ENCODE data around the gene SNX21. TPM values are rescaled to one million over a fixed set of nuclear protein-coding genes. Genes with fewer than 3 reads are reported as not detected.

Gene SNX21
- total and polyA plus RNA-seq, 2 donors from 2014 or later, result 23.2 to 35.6 TPM

GRCh38 chr20:45834797-45835161 is 1.2 kb downstream of the SNX21 start:
- H3K27ac ChIP-seq (ENCODE audit: low read depth in 2 of 2, low read length in 2 of 2), result peak overlapping the region in 1 of 2 donors; percentile 95
- peak in 1 of 5 donors; percentile 67 for DNase-seq

DNA sequence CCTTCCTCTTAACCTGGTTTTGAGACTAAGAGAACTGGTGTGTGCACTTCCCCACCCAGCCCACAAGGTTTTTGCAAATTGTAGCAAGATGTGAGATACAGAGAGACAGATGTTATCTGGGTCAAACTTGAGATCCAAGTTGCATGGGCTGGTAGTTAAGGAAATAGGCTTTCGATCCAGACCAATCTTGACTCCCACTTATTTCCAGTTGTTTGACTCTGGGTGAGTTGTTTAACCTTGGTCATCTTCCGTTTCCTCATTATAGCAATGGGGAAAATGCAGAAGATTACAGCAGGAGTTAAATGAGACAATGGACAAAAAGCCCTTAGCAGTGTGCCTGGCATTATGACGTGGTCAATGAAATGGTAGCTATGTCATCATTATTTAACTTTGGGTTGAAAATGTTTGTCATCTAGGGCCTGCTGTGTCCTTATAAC is 1.7 kb downstream of the SNX21 start:
- Histone ChIP-seq H3K27ac (ENCODE audit: low read depth in 2 of 2, low read length in 2 of 2) (no peak overlapping the region), H3K4me1 (ENCODE audit: control insufficient read depth in 2 of 3, insufficient read depth in 2 of 3, low read depth in 1 of 3, low read length in 3 of 3) (peaks cover 4 to 16% (median 5%) of the 10 kb centered on the region in 3 donors), H3K27me3 (ENCODE audit: control insufficient read depth, insufficient read depth, low read length) (no peaks in the 10 kb centered on the region), H3K36me3 (ENCODE audit: control insufficient read depth in 2 of 3, insufficient read depth in 3 of 3, low read length in 3 of 3) (peaks cover 0 to 8% (median 0%) of the 10 kb centered on the region in 3 donors), H3K9me3 (ENCODE audit: control insufficient read depth in 2 of 3, insufficient read depth in 1 of 3, low read length in 3 of 3) (no peaks in the 10 kb centered on the region), H3K4me3 (ENCODE audit: low read length in 3 of 3) (peak overlapping the region in 2 of 3 donors; percentile 18 to 64), H3K9ac (ENCODE audit: low read length in 3 of 3) (peak overlapping the region in 1 of 3 donors; percentile 80)
- FAIRE-seq, result no peak
- TF ChIP-seq, protein P1, sequence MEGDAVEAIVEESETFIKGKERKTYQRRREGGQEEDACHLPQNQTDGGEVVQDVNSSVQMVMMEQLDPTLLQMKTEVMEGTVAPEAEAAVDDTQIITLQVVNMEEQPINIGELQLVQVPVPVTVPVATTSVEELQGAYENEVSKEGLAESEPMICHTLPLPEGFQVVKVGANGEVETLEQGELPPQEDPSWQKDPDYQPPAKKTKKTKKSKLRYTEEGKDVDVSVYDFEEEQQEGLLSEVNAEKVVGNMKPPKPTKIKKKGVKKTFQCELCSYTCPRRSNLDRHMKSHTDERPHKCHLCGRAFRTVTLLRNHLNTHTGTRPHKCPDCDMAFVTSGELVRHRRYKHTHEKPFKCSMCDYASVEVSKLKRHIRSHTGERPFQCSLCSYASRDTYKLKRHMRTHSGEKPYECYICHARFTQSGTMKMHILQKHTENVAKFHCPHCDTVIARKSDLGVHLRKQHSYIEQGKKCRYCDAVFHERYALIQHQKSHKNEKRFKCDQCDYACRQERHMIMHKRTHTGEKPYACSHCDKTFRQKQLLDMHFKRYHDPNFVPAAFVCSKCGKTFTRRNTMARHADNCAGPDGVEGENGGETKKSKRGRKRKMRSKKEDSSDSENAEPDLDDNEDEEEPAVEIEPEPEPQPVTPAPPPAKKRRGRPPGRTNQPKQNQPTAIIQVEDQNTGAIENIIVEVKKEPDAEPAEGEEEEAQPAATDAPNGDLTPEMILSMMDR (IDR thresholded peaks at IDR 0.05; ENCODE audit: borderline replicate concordance, extremely low read depth, insufficient read depth), result no peak
- DNase-seq, result no peak
- intact Hi-C loops (cut with DNase I), result no loop called here

More at GRCh38 chr20:45834797-45835161, 1.2 kb downstream of the SNX21 start:
- Histone ChIP-seq H3K36me3 (ENCODE audit: control insufficient read depth in 2 of 3, insufficient read depth in 3 of 3, low read length in 3 of 3) (peaks cover 0 to 8% (median 0%) of the 10 kb centered on the region in 3 donors), H3K27me3 (ENCODE audit: control insufficient read depth, insufficient read depth, low read length) (no peaks in the 10 kb centered on the region), H3K9ac (ENCODE audit: low read length in 3 of 3) (peak overlapping the region; percentile 12 to 80 (median 20)), H3K9me3 (ENCODE audit: control insufficient read depth in 2 of 3, insufficient read depth in 1 of 3, low read length in 3 of 3) (no peaks in the 10 kb centered on the region), H3K4me3 (ENCODE audit: low read length in 3 of 3) (peak overlapping the region; percentile 53 to 73 (median 64)), H3K4me1 (ENCODE audit: control insufficient read depth in 2 of 3, insufficient read depth in 2 of 3, low read depth in 1 of 3, low read length in 3 of 3) (peaks cover 4 to 16% (median 5%) of the 10 kb centered on the region in 3 donors)
- intact Hi-C loops (cut with DNase I), result no loop called here
- TF ChIP-seq, protein P1 (IDR thresholded peaks at IDR 0.05; ENCODE audit: borderline replicate concordance, extremely low read depth, insufficient read depth), result no peak
- no peak for FAIRE-seq

- Histone ChIP-seq H3K27ac (ENCODE audit: low read depth in 2 of 2, low read length in 2 of 2) (no peak overlapping the region), H3K36me3 (ENCODE audit: control insufficient read depth in 2 of 3, insufficient read depth in 3 of 3, low read length in 3 of 3) (peaks cover 0 to 8% (median 0%) of the 10 kb centered on the region in 3 donors), H3K9me3 (ENCODE audit: control insufficient read depth in 2 of 3, insufficient read depth in 1 of 3, low read length in 3 of 3) (no peaks in the 10 kb centered on the region), H3K9ac (ENCODE audit: low read length in 3 of 3) (no peak overlapping the region), H3K4me3 (ENCODE audit: low read length in 3 of 3) (no peak overlapping the region), H3K27me3 (ENCODE audit: control insufficient read depth, insufficient read depth, low read length) (no peaks in the 10 kb centered on the region), H3K4me1 (ENCODE audit: control insufficient read depth in 2 of 3, insufficient read depth in 2 of 3, low read depth in 1 of 3, low read length in 3 of 3) (peaks cover 4 to 16% (median 5%) of the 10 kb centered on the region in 3 donors)
- DNase-seq (peak in 1 of 5 donors; percentile 43), FAIRE-seq (no peak)
- TF ChIP-seq, protein P1 (IDR thresholded peaks at IDR 0.05; ENCODE audit: borderline replicate concordance, extremely low read depth, insufficient read depth), result no peak
- intact Hi-C loops (cut with DNase I), result no loop called here
These were observed 2.2 kb downstream of the SNX21 start for GRCh38 chr20:45835825-45836224.

- H3K9ac ChIP-seq (ENCODE audit: low read length in 3 of 3), result no peak overlapping the region
- intact Hi-C loops (cut with DNase I), result no loop called here
- peaks cover 4 to 16% (median 5%) of the 10 kb centered on the region in 3 donors for H3K4me1 ChIP-seq (ENCODE audit: control insufficient read depth in 2 of 3, insufficient read depth in 2 of 3, low read depth in 1 of 3, low read length in 3 of 3)
- no peaks in the 10 kb centered on the region for H3K27me3 ChIP-seq (ENCODE audit: control insufficient read depth, insufficient read depth, low read length)
- H3K9me3 ChIP-seq (ENCODE audit: control insufficient read depth in 2 of 3, insufficient read depth in 1 of 3, low read length in 3 of 3), result no peaks in the 10 kb centered on the region
- H3K4me3 ChIP-seq (ENCODE audit: low read length in 3 of 3), result no peak overlapping the region
- FAIRE-seq (no peak), DNase-seq (no peak)
- peaks cover 0 to 10% (median 0%) of the 10 kb centered on the region in 3 donors for H3K36me3 ChIP-seq (ENCODE audit: control insufficient read depth in 2 of 3, insufficient read depth in 3 of 3, low read length in 3 of 3)
- TF ChIP-seq, protein P1 (IDR thresholded peaks at IDR 0.05; ENCODE audit: borderline replicate concordance, extremely low read depth, insufficient read depth), result no peak
- no peak overlapping the region for H3K27ac ChIP-seq (ENCODE audit: low read depth in 2 of 2, low read length in 2 of 2)
These were observed 3.2 kb downstream of the SNX21 start for GRCh38 chr20:45836841-45837240.

Data from kidney (tissue), 14 donors.